ENCODE data around the gene GABRB1. TPM values are rescaled to one million over a fixed set of nuclear protein-coding genes. Genes with fewer than 3 reads are reported as not detected.

GABRB1 gene
- total and polyA plus RNA-seq, 2 of the 8 experiments (the other 6 are each of a cell fraction or from before 2014, with no cell fraction given): 0.22 to 0.38 TPM

DNA sequence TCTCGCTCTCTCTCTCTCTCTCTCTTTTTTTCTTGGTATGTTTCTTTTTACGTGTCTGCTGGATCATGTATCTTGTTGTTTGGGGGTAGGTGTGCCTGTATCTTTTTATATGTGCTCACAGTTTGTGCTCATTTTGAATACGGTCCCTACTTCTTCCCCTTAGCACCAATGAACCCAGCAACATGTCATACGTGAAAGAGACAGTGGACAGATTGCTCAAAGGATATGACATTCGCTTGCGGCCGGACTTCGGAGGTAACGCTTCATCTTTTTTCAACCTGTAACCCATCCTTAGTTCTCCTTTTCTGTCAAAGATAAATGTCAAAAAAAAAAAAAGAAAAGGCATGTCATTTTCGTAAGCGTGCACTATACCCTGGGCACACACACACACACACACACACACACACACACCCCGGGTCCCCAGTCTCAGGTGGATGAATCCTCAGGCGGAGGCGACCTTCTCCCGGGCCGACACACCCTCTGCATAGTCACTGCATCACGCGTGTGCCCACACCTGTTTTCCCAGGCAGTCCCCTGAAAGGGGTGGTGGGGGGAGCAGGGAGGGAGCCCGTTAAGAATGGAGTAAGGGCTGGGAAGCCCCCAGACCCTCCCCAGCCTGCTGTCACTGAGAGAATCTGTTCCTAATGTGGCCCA lies 511 bp downstream of the GABRB1 start:
- Histone ChIP-seq H2BK15ac (ENCODE audit: low read length) (no peak overlapping the region), H2BK12ac (ENCODE audit: low read depth, low read length) (no peak overlapping the region), H2BK20ac (ENCODE audit: low read length) (no peak overlapping the region), H3K4me2 (ENCODE audit: insufficient read depth in 1 of 2, low read depth in 2 of 2, low read length in 2 of 2) (peak overlapping the region; percentile 95 to 100), H3K9me3 (ENCODE audit: insufficient read depth in 2 of 2, low read depth in 1 of 2, low read length in 1 of 2) (no peaks in the 10 kb centered on the region), H2BK120ac (replicated peaks; ENCODE audit: low read depth, low read length) (no peak overlapping the region), H3K18ac (ENCODE audit: extremely low read depth, low read length) (no peak overlapping the region), H3K9ac (replicated peaks in 1 of 4; ENCODE audit: extremely low read depth in 1 of 4, low read depth in 3 of 4, low read length in 3 of 4) (no peak overlapping the region), H3K4me3 (ENCODE audit: extremely low read depth in 1 of 4, insufficient read depth in 2 of 4, low read depth in 3 of 4, low read length in 4 of 4) (peak overlapping the region; percentile 74 to 95 (median 80)), H3K27ac (ENCODE audit: low read depth, low read length) (no peak overlapping the region), H3K36me3 (ENCODE audit: control insufficient read depth in 2 of 4, insufficient read depth in 4 of 4, low read length in 3 of 4) (no peaks in the 10 kb centered on the region), H4K91ac (replicated peaks; ENCODE audit: insufficient read length, low read length) (no peak overlapping the region), H3K4ac (replicated peaks; ENCODE audit: insufficient read length, low read depth, low read length) (no peak overlapping the region), H3K4me1 (replicated peaks in 1 of 4; ENCODE audit: control insufficient read depth in 3 of 4, insufficient read depth in 4 of 4, low read length in 3 of 4) (peaks cover 0 to 6% (median 5%) of the 10 kb centered on the region in 4 experiments; a peak in 4 of 7 replicates), H3K23ac (ENCODE audit: insufficient read length) (no peak overlapping the region), H4K20me1 (replicated peaks in 1 of 2; ENCODE audit: control insufficient read depth in 1 of 2, insufficient read depth in 2 of 2, low read length in 2 of 2) (no peaks in the 10 kb centered on the region), H3K14ac (ENCODE audit: insufficient read length) (no peak overlapping the region), H3K23me2 (ENCODE audit: low read depth, low read length) (peaks cover 18% of the 10 kb centered on the region), H4K5ac (ENCODE audit: insufficient read length, low read depth, low read length) (no peak overlapping the region), H3K79me2 (ENCODE audit: control insufficient read depth in 1 of 2, insufficient read depth in 2 of 2, low read length in 2 of 2) (no peaks in the 10 kb centered on the region), H2BK5ac (ENCODE audit: low read depth, low read length) (no peak overlapping the region), H3K27me3 (replicated peaks in 1 of 4; ENCODE audit: control insufficient read depth in 3 of 4, extremely low read depth in 1 of 4, insufficient read depth in 3 of 4, low read length in 3 of 4) (peaks cover 0 to 10% (median 8%) of the 10 kb centered on the region in 4 experiments; a peak in 5 of 7 replicates), H3K79me1 (ENCODE audit: low read depth, low read length) (no peaks in the 10 kb centered on the region), H2AFZ (ENCODE audit: low read length) (peak overlapping the region; percentile 90; the same call in 1 of the 2 replicates), H3K56ac (replicated peaks; ENCODE audit: insufficient read length, low read depth, low read length) (no peak overlapping the region), H2AK5ac (ENCODE audit: low read depth, low read length) (no peak overlapping the region), H4K8ac (ENCODE audit: extremely low read depth, insufficient read depth, low read length) (no peak overlapping the region)
- TF ChIP-seq SP2 (IDR thresholded peaks at IDR 0.05; ENCODE audit: low read length) (no peak), SUZ12 (IDR thresholded peaks at IDR 0.05; ENCODE audit: low read length) (peak; percentile 48; the same call in 1 of the 2 replicates), SIX5 (IDR thresholded peaks at IDR 0.05; ENCODE audit: low read depth, low read length) (no peak), TBP (IDR thresholded peaks at IDR 0.05; ENCODE audit: low read depth, low read length) (no peak)
- TF ChIP-seq, protein P1, sequence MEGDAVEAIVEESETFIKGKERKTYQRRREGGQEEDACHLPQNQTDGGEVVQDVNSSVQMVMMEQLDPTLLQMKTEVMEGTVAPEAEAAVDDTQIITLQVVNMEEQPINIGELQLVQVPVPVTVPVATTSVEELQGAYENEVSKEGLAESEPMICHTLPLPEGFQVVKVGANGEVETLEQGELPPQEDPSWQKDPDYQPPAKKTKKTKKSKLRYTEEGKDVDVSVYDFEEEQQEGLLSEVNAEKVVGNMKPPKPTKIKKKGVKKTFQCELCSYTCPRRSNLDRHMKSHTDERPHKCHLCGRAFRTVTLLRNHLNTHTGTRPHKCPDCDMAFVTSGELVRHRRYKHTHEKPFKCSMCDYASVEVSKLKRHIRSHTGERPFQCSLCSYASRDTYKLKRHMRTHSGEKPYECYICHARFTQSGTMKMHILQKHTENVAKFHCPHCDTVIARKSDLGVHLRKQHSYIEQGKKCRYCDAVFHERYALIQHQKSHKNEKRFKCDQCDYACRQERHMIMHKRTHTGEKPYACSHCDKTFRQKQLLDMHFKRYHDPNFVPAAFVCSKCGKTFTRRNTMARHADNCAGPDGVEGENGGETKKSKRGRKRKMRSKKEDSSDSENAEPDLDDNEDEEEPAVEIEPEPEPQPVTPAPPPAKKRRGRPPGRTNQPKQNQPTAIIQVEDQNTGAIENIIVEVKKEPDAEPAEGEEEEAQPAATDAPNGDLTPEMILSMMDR (IDR thresholded peaks at IDR 0.05; ENCODE audit: control extremely low read depth in 1 of 3, insufficient read depth in 1 of 3, low read depth in 1 of 3, low read length in 3 of 3): no peak
- ChIA-PET POLR2A (ENCODE audit: partially characterized antibody) (no interaction called here), CTCF (ENCODE audit: partially characterized antibody) (interaction anchor here (1.0 to 3.1 kb wide), 7 partner anchors 20 to 510 kb away, joined by 3 to 11 read pairs (median 3); no protein-coding TSS in a partner anchor)
- no peak for FAIRE-seq
- 7% methylated on average over 15 of the region's 19 CpGs; no CpG with 5 or more reads in 1 of the 2 experiments for WGBS, 2 experiments (ENCODE audit: extremely low coverage in 1 of 2, insufficient coverage in 1 of 2, insufficient read length in 1 of 2, insufficient replicate concordance in 2 of 2, low coverage in 1 of 2, low lambda C conversion rate in 2 of 2, missing lambda C conversion rate in 1 of 2)
- DNase-seq (ENCODE audit: low read depth in 1 of 2, low spot score in 2 of 2): no peak

Measured in H1 (cell line).